Measurements from ENCODE around the gene SLIRP. TPM values are rescaled to one million over a fixed set of nuclear protein-coding genes. Genes with fewer than 3 reads are reported as not detected.
"Not testable (repeated sequence)": the region's sequence is repeated elsewhere in the genome, so short reads cannot be mapped to it uniquely, and the experiment has no call there.

SLIRP gene
- total RNA-seq (117 TPM in 2 replicates), polyA plus RNA-seq (155 and 213 TPM in 2 replicates), polyA minus RNA-seq (ENCODE audit: low replicate concordance) (42.8 TPM in 1 of 2 replicates, not detected in the other)
- 237 and 288 TPM in 2 replicates for polyA plus RNA-seq (2012)

GRCh38 chr14:77707724-77708408 is at the start of gene SLIRP, which contains the start of gene ALKBH1:
Gene SLIRP, plus strand, starts transcription at chr14:77708103. Its CDS starts 9 bp downstream, at chr14:77708112.
Gene ALKBH1, minus strand, starts transcription at chr14:77708023. Its CDS starts 19 bp downstream, at chr14:77708004.
- Histone ChIP-seq H3K79me2 (ENCODE audit: control insufficient read depth, insufficient read depth, low read length) (peaks cover 53% of the 10 kb centered on the region), H2AFZ (ENCODE audit: low read length) (peak within 1 kb of the TSS; percentile 90), H4K20me1 (ENCODE audit: control insufficient read depth, extremely low read depth, insufficient read depth, low read length) (no peaks in the 10 kb centered on the region), H3K36me3 (ENCODE audit: control insufficient read depth, insufficient read depth, low read length) (peaks cover 5% of the 10 kb centered on the region), H3K27me3 (ENCODE audit: control insufficient read depth, insufficient read depth, low read length) (no peaks in the 10 kb centered on the region), H3K4me3 (replicated peaks in 1 of 4; ENCODE audit: control extremely low read depth in 1 of 4, insufficient read depth in 1 of 4, low read depth in 3 of 4, low read length in 4 of 4) (peak within 1 kb of the TSS; percentile 74 to 98 (median 90)), H3K4me2 (ENCODE audit: extremely low read depth, insufficient read depth, low read length) (peak within 1 kb of the TSS; percentile 95), H3K9ac (ENCODE audit: insufficient read depth, low read length) (peak within 1 kb of the TSS; percentile 77), H3K27ac (ENCODE audit: insufficient read depth, low read length) (peak within 1 kb of the TSS; percentile 70), H3K4me1 (ENCODE audit: control insufficient read depth, extremely low read depth, insufficient read depth, low read length) (peaks cover 3% of the 10 kb centered on the region), H3K9me3 (ENCODE audit: control insufficient read depth, insufficient read depth, low read depth, low read length) (no peaks in the 10 kb centered on the region)
- peak; percentile 72 to 80 for DNase-seq (ENCODE audit: low read depth in 2 of 2)
- TF ChIP-seq, protein P1, sequence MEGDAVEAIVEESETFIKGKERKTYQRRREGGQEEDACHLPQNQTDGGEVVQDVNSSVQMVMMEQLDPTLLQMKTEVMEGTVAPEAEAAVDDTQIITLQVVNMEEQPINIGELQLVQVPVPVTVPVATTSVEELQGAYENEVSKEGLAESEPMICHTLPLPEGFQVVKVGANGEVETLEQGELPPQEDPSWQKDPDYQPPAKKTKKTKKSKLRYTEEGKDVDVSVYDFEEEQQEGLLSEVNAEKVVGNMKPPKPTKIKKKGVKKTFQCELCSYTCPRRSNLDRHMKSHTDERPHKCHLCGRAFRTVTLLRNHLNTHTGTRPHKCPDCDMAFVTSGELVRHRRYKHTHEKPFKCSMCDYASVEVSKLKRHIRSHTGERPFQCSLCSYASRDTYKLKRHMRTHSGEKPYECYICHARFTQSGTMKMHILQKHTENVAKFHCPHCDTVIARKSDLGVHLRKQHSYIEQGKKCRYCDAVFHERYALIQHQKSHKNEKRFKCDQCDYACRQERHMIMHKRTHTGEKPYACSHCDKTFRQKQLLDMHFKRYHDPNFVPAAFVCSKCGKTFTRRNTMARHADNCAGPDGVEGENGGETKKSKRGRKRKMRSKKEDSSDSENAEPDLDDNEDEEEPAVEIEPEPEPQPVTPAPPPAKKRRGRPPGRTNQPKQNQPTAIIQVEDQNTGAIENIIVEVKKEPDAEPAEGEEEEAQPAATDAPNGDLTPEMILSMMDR (conservative IDR thresholded peaks at IDR 0.05 in 1 of 2, IDR thresholded peaks at IDR 0.05 in 1 of 2; ENCODE audit: low read depth in 1 of 2, low read length in 2 of 2) = no peak
- no peak for TF ChIP-seq EZH2 (IDR thresholded peaks at IDR 0.05; ENCODE audit: low read length, missing control alignments)

DNA sequence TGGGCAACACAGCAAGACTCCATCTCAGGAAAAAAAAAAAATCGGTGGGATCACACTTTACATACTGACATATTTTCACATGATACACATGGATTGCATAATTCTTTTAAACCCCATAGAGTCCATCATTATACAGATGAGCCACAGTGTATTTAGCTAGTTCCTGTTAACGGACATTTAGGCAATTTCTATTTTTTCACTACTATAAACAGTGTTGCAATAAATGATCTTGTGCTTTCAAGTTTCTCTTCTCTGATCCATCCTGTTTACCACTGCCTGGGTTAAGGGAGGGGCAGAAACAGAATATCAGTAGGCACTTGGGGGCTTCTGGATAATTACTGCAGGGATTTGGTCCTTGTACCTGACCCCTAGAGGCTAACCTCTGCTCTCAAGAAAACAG is 48.1 kb upstream of the SLIRP start:
- Histone ChIP-seq H3K4me3 (replicated peaks in 1 of 4; ENCODE audit: control extremely low read depth in 1 of 4, insufficient read depth in 1 of 4, low read depth in 3 of 4, low read length in 4 of 4) (no peak overlapping the region), H3K27ac (ENCODE audit: insufficient read depth, low read length) (no peak overlapping the region), H3K79me2 (ENCODE audit: control insufficient read depth, insufficient read depth, low read length) (no peaks in the 10 kb centered on the region), H2AFZ (ENCODE audit: low read length) (no peak overlapping the region), H4K20me1 (ENCODE audit: control insufficient read depth, extremely low read depth, insufficient read depth, low read length) (no peaks in the 10 kb centered on the region), H3K36me3 (ENCODE audit: control insufficient read depth, insufficient read depth, low read length) (no peaks in the 10 kb centered on the region), H3K27me3 (ENCODE audit: control insufficient read depth, insufficient read depth, low read length) (no peaks in the 10 kb centered on the region), H3K9ac (ENCODE audit: insufficient read depth, low read length) (no peak overlapping the region), H3K9me3 (ENCODE audit: control insufficient read depth, insufficient read depth, low read depth, low read length) (no peaks in the 10 kb centered on the region), H3K4me1 (ENCODE audit: control insufficient read depth, extremely low read depth, insufficient read depth, low read length) (no peaks in the 10 kb centered on the region), H3K4me2 (ENCODE audit: extremely low read depth, insufficient read depth, low read length) (no peak overlapping the region)
- TF ChIP-seq, protein P1 (conservative IDR thresholded peaks at IDR 0.05 in 1 of 2, IDR thresholded peaks at IDR 0.05 in 1 of 2; ENCODE audit: low read depth in 1 of 2, low read length in 2 of 2) = no peak
- no peak for TF ChIP-seq EZH2 (IDR thresholded peaks at IDR 0.05; ENCODE audit: low read length, missing control alignments)
- peak in 1 of 2 donors; percentile 14 for DNase-seq (ENCODE audit: low read depth in 2 of 2)

- no peak overlapping the region for H2AFZ ChIP-seq (ENCODE audit: low read length)
- TF ChIP-seq EZH2 (IDR thresholded peaks at IDR 0.05; ENCODE audit: low read length, missing control alignments) = no peak
- TF ChIP-seq, protein P1 (conservative IDR thresholded peaks at IDR 0.05 in 1 of 2, IDR thresholded peaks at IDR 0.05 in 1 of 2; ENCODE audit: low read depth in 1 of 2, low read length in 2 of 2) = no peak
Measured at GRCh38 chr14:77660754-77661153, 47.1 kb upstream of the SLIRP start.

GRCh38 chr14:77661562-77661961 is 46.3 kb upstream of the SLIRP start:
- H3K27ac ChIP-seq (ENCODE audit: insufficient read depth, low read length); H3K9ac ChIP-seq (ENCODE audit: insufficient read depth, low read length); H3K4me1 ChIP-seq (ENCODE audit: control insufficient read depth, extremely low read depth, insufficient read depth, low read length); DNase-seq (ENCODE audit: low read depth in 2 of 2); H3K4me2 ChIP-seq (ENCODE audit: extremely low read depth, insufficient read depth, low read length); H3K9me3 ChIP-seq (ENCODE audit: control insufficient read depth, insufficient read depth, low read depth, low read length); H3K36me3 ChIP-seq (ENCODE audit: control insufficient read depth, insufficient read depth, low read length); H3K79me2 ChIP-seq (ENCODE audit: control insufficient read depth, insufficient read depth, low read length); H3K27me3 ChIP-seq (ENCODE audit: control insufficient read depth, insufficient read depth, low read length); H2AFZ ChIP-seq (ENCODE audit: low read length); H3K4me3 ChIP-seq (replicated peaks in 1 of 4; ENCODE audit: control extremely low read depth in 1 of 4, insufficient read depth in 1 of 4, low read depth in 3 of 4, low read length in 4 of 4); H4K20me1 ChIP-seq (ENCODE audit: control insufficient read depth, extremely low read depth, insufficient read depth, low read length): not testable (repeated sequence)

More at GRCh38 chr14:77660754-77661153, 47.1 kb upstream of the SLIRP start:
- H3K36me3 ChIP-seq (ENCODE audit: control insufficient read depth, insufficient read depth, low read length) = no peaks in the 10 kb centered on the region
- no peaks in the 10 kb centered on the region for H3K79me2 ChIP-seq (ENCODE audit: control insufficient read depth, insufficient read depth, low read length)
- no peak overlapping the region for H3K9ac ChIP-seq (ENCODE audit: insufficient read depth, low read length)
- H3K4me1 ChIP-seq (ENCODE audit: control insufficient read depth, extremely low read depth, insufficient read depth, low read length) = no peaks in the 10 kb centered on the region
- H3K4me2 ChIP-seq (ENCODE audit: extremely low read depth, insufficient read depth, low read length) = no peak overlapping the region
- no peak overlapping the region for H3K27ac ChIP-seq (ENCODE audit: insufficient read depth, low read length)
- H4K20me1 ChIP-seq (ENCODE audit: control insufficient read depth, extremely low read depth, insufficient read depth, low read length) = no peaks in the 10 kb centered on the region
- no peaks in the 10 kb centered on the region for H3K27me3 ChIP-seq (ENCODE audit: control insufficient read depth, insufficient read depth, low read length)
- DNase-seq (ENCODE audit: low read depth in 2 of 2) = peak in 1 of 2 donors; percentile 41
- no peaks in the 10 kb centered on the region for H3K9me3 ChIP-seq (ENCODE audit: control insufficient read depth, insufficient read depth, low read depth, low read length)
- no peak overlapping the region for H3K4me3 ChIP-seq (replicated peaks in 1 of 4; ENCODE audit: control extremely low read depth in 1 of 4, insufficient read depth in 1 of 4, low read depth in 3 of 4, low read length in 4 of 4)
